Naive thymus-derived CD4-positive, alpha-beta T cell (primary cell): Measurements from ENCODE around the gene MAN1A1. TPM values are rescaled to one million over a fixed set of nuclear protein-coding genes. Genes with fewer than 3 reads are reported as not detected.

Experiments
- ATAC-seq: fragments of 150-1000 bp; cut with Tn5 transposase; 2 replicates; pipeline ENCODE4 v1.10.0; 2021; ENCODE audit warnings: mild to moderate bottlenecking, moderate library complexity
- CTCF ChIA-PET: fragments of 350-600 bp; sonication (Branson Sonifier 250); formaldehyde crosslinking; loops from one replicate; lab custom pipeline; 2021; ENCODE audit warnings: antibody characterized with exemption; lab: Charles Lee
- POLR2A ChIA-PET: fragments of 350-600 bp; sonication (Branson Sonifier 250); formaldehyde crosslinking; loops from one replicate; lab custom pipeline; 2021; ENCODE audit warnings: antibody characterized with exemption, inconsistent platforms; lab: Charles Lee
- DNase-seq, 9 donors: peaks; one replicate each; pipeline versions ENCODE4 v3.0.0 to v3.0.0-alpha.2; 2020 to 2022; ENCODE audit warnings: mixed read lengths in 1 of 9
- H3K27ac ChIP-seq: one replicate; pipeline ENCODE4 v1.7.0; 2013; ENCODE audit warnings: mild to moderate bottlenecking, low read depth, low read length, moderate library complexity
- H3K27me3 ChIP-seq, 2 donors: one replicate each; pipeline ENCODE4 v1.7.0; 2013; ENCODE audit warnings: low read length in 2 of 2, mild to moderate bottlenecking in 2 of 2, moderate library complexity in 2 of 2; ENCODE audit not compliant: control insufficient read depth in 2 of 2, insufficient read depth in 2 of 2
- H3K36me3 ChIP-seq, 3 experiments: 1 replicate in 2 of 3; 2 replicates in 1 of 3; pipeline ENCODE4 v1.7.0; 2013; ENCODE audit warnings: low read length in 3 of 3, mild to moderate bottlenecking in 3 of 3, moderate library complexity in 1 of 3; ENCODE audit not compliant: insufficient read depth in 3 of 3, control insufficient read depth in 2 of 3
- H3K4me1 ChIP-seq, 2 donors: one replicate each; pipeline ENCODE4 v1.7.0; 2013; ENCODE audit warnings: low read length in 2 of 2, mild to moderate bottlenecking in 2 of 2, moderate library complexity in 1 of 2; ENCODE audit not compliant: control insufficient read depth in 2 of 2, insufficient read depth in 2 of 2
- H3K4me3 ChIP-seq: 2 replicates; pipeline ENCODE4 v1.7.0; 2013; ENCODE audit warnings: mild to moderate bottlenecking, low read length
- H3K9me3 ChIP-seq, 3 experiments: 1 replicate in 2 of 3; 2 replicates in 1 of 3; pipeline ENCODE4 v1.7.0; 2013; ENCODE audit warnings: low read length in 3 of 3; ENCODE audit not compliant: control insufficient read depth in 2 of 3
- H3K27ac Mint-ChIP-seq, 9 donors: one replicate each; pipeline ENCODE4 v1.8.0; 2020 to 2022; ENCODE audit warnings: mixed read lengths in 9 of 9, mild to moderate bottlenecking in 8 of 9, moderate library complexity in 5 of 9, inconsistent platforms in 2 of 9
- H3K27me3 Mint-ChIP-seq, 5 donors: one replicate each; pipeline ENCODE4 v1.8.0; 2021 to 2022; ENCODE audit warnings: mixed read lengths in 5 of 5, mild to moderate bottlenecking in 1 of 5
- H3K36me3 Mint-ChIP-seq, 5 donors: one replicate each; pipeline ENCODE4 v1.8.0; 2020 to 2022; ENCODE audit warnings: mixed read lengths in 5 of 5, mild to moderate bottlenecking in 3 of 5, inconsistent platforms in 1 of 5
- H3K4me1 Mint-ChIP-seq, 7 donors: one replicate each; pipeline ENCODE4 v1.8.0; 2020 to 2022; ENCODE audit warnings: mixed read lengths in 7 of 7, mild to moderate bottlenecking in 3 of 7, inconsistent platforms in 1 of 7
- H3K4me3 Mint-ChIP-seq, 10 donors: one replicate each; pipeline ENCODE4 v1.8.0; 2020 to 2022; ENCODE audit warnings: mild to moderate bottlenecking in 10 of 10, mixed read lengths in 10 of 10, moderate library complexity in 6 of 10, inconsistent platforms in 2 of 10
- H3K9me3 Mint-ChIP-seq, 11 donors: one replicate each; pipeline ENCODE4 v1.8.0; 2020 to 2022; ENCODE audit warnings: mixed read lengths in 11 of 11, mild to moderate bottlenecking in 4 of 11, inconsistent platforms in 1 of 11, moderate library complexity in 1 of 11
- intact Hi-C, 2 donors: fragments of 100-400 bp; cut with micrococcal nuclease; formaldehyde crosslinking; loops; one replicate each; pipeline ENCODE4 v1.15.1; 2023
- polyA plus RNA-seq, 2 donors: library from polyadenylated mRNA; unstranded; fragments of 300-500 nt; fragmentation: Illumina TruSeq; gene quantifications; one replicate each; pipeline ENCODE4 v1.2.3, GENCODE V29; 2021
- total RNA-seq, 6 experiments: library from RNA in 5 of 6; stranded (reverse) in 5 of 6; gene quantifications; 1 replicate in 5 of 6; 2 replicates in 1 of 6; pipeline ENCODE4 v1.2.3 and lab custom pipeline; 2021 to 2026

MAN1A1 gene
- total and polyA plus RNA-seq, 7 experiments from 2014 or later = 5.4 to 22.3 (median 8.4) TPM

- H3K27ac Mint-ChIP-seq = no peak overlapping the region
- H3K36me3 Mint-ChIP-seq = peaks cover 0 to 30% (median 9%) of the 10 kb centered on the region in 5 donors
- Histone ChIP-seq H3K27me3 (no peaks in the 10 kb centered on the region), H3K27ac (no peak overlapping the region), H3K9me3 (no peaks in the 10 kb centered on the region), H3K36me3 (no peaks in the 10 kb centered on the region), H3K4me1 (no peaks in the 10 kb centered on the region), H3K4me3 (no peak overlapping the region)
- DNase-seq (no peak), ATAC-seq (no peak)
- intact Hi-C loops = no loop called here
- ChIA-PET CTCF (no interaction called here), POLR2A (no interaction called here)
- H3K9me3 Mint-ChIP-seq = peaks cover 0 to 5% (median 1%) of the 10 kb centered on the region in 11 donors
- no peak overlapping the region for H3K4me3 Mint-ChIP-seq
- no peaks in the 10 kb centered on the region for H3K27me3 Mint-ChIP-seq
- H3K4me1 Mint-ChIP-seq = peaks cover 0 to 9% (median 0%) of the 10 kb centered on the region in 7 donors
Observed at GRCh38 chr6:119280080-119280479, 69.5 kb downstream of the MAN1A1 start.

GRCh38 chr6:119278625-119279024, 70.9 kb downstream of the MAN1A1 start:
- Histone ChIP-seq H3K27ac (no peak overlapping the region), H3K9me3 (no peaks in the 10 kb centered on the region), H3K4me1 (no peaks in the 10 kb centered on the region), H3K36me3 (no peaks in the 10 kb centered on the region), H3K4me3 (no peak overlapping the region), H3K27me3 (no peaks in the 10 kb centered on the region)
- H3K27me3 Mint-ChIP-seq = no peaks in the 10 kb centered on the region
- CTCF ChIA-PET = no interaction called here
- H3K4me1 Mint-ChIP-seq = peaks cover 0 to 8% (median 0%) of the 10 kb centered on the region in 7 donors
- intact Hi-C loops = no loop called here
- no peak for ATAC-seq
- no peak overlapping the region for H3K27ac Mint-ChIP-seq
- H3K4me3 Mint-ChIP-seq = no peak overlapping the region
- POLR2A ChIA-PET = no interaction called here
- peaks cover 0 to 5% (median 0%) of the 10 kb centered on the region in 11 donors for H3K9me3 Mint-ChIP-seq
- DNase-seq = no peak
- H3K36me3 Mint-ChIP-seq = peaks cover 0 to 27% (median 16%) of the 10 kb centered on the region in 5 donors

- ChIA-PET POLR2A (no interaction called here), CTCF (no interaction called here)
- H3K36me3 Mint-ChIP-seq = peaks cover 0 to 27% (median 17%) of the 10 kb centered on the region in 5 donors
- ATAC-seq (no peak), DNase-seq (no peak)
- no peaks in the 10 kb centered on the region for H3K36me3 ChIP-seq
- no peaks in the 10 kb centered on the region for H3K4me1 ChIP-seq
- no peaks in the 10 kb centered on the region for H3K9me3 ChIP-seq
- H3K27me3 ChIP-seq = no peaks in the 10 kb centered on the region
- H3K4me3 Mint-ChIP-seq = no peak overlapping the region
- no peak overlapping the region for H3K27ac Mint-ChIP-seq
- no peak overlapping the region for H3K4me3 ChIP-seq
- H3K9me3 Mint-ChIP-seq = peaks cover 0 to 5% (median 3%) of the 10 kb centered on the region in 11 donors
- H3K4me1 Mint-ChIP-seq = peaks cover 0 to 1% (median 0%) of the 10 kb centered on the region in 7 donors
- H3K27ac ChIP-seq = no peak overlapping the region
- intact Hi-C loops = no loop called here
- no peaks in the 10 kb centered on the region for H3K27me3 Mint-ChIP-seq
Observed at GRCh38 chr6:119277052-119277451, 72.5 kb downstream of the MAN1A1 start.

GRCh38 chr6:119276211-119276610, 73.3 kb downstream of the MAN1A1 start:
- H3K4me1 Mint-ChIP-seq = no peaks in the 10 kb centered on the region
- no peaks in the 10 kb centered on the region for H3K36me3 ChIP-seq
- H3K27me3 ChIP-seq = no peaks in the 10 kb centered on the region
- H3K36me3 Mint-ChIP-seq = peaks cover 0 to 30% (median 17%) of the 10 kb centered on the region in 5 donors
- H3K9me3 ChIP-seq = peaks cover 0 to 2% (median 0%) of the 10 kb centered on the region in 3 experiments
- no peaks in the 10 kb centered on the region for H3K4me1 ChIP-seq
- no peak overlapping the region for H3K27ac Mint-ChIP-seq
- no peak overlapping the region for H3K27ac ChIP-seq
- POLR2A ChIA-PET = interaction anchor here (0.6 kb wide), 1 partner anchor 74 kb away, joined by 3 read pairs; no protein-coding TSS in a partner anchor
- no peak overlapping the region for H3K4me3 ChIP-seq
- no peak for ATAC-seq
- intact Hi-C loops = no loop called here
- peaks cover 0 to 9% (median 5%) of the 10 kb centered on the region in 11 donors for H3K9me3 Mint-ChIP-seq
- no peak for DNase-seq
- no peaks in the 10 kb centered on the region for H3K27me3 Mint-ChIP-seq
- CTCF ChIA-PET = no interaction called here
- no peak overlapping the region for H3K4me3 Mint-ChIP-seq

- intact Hi-C loops = no loop called here
- DNase-seq (no peak), ATAC-seq (no peak)
- peaks cover 0 to 2% (median under 1%) of the 10 kb centered on the region in 7 donors for H3K4me1 Mint-ChIP-seq
- H3K36me3 ChIP-seq = no peaks in the 10 kb centered on the region
- H3K4me1 ChIP-seq = no peaks in the 10 kb centered on the region
- H3K9me3 Mint-ChIP-seq = peaks cover 3 to 18% (median 14%) of the 10 kb centered on the region in 11 donors
- H3K4me3 Mint-ChIP-seq = no peak overlapping the region
- ChIA-PET POLR2A (interaction anchor here (0.7 kb wide), 1 partner anchor 111 kb away, joined by 3 read pairs; no protein-coding TSS in a partner anchor), CTCF (no interaction called here)
- H3K36me3 Mint-ChIP-seq = peaks cover 5 to 38% (median 25%) of the 10 kb centered on the region in 5 donors
- no peak overlapping the region for H3K27ac Mint-ChIP-seq
- H3K27me3 ChIP-seq = no peaks in the 10 kb centered on the region
- H3K4me3 ChIP-seq = no peak overlapping the region
- H3K9me3 ChIP-seq = peaks cover 0 to 13% (median 4%) of the 10 kb centered on the region in 3 experiments
- no peaks in the 10 kb centered on the region for H3K27me3 Mint-ChIP-seq
- H3K27ac ChIP-seq = no peak overlapping the region
Observed at GRCh38 chr6:119274197-119274595, 75.4 kb downstream of the MAN1A1 start.

GRCh38 chr6:119273272-119274196, 76.0 kb downstream of the MAN1A1 start:
- no peak for ATAC-seq
- ChIA-PET CTCF (no interaction called here), POLR2A (no interaction called here)
- Mint-ChIP-seq H3K27me3 (no peaks in the 10 kb centered on the region), H3K36me3 (peaks cover 5 to 45% (median 27%) of the 10 kb centered on the region in 5 donors), H3K4me1 (peaks cover 0 to 9% (median 7%) of the 10 kb centered on the region in 7 donors), H3K9me3 (peaks cover 4 to 18% (median 14%) of the 10 kb centered on the region in 11 donors), H3K4me3 (no peak overlapping the region), H3K27ac (no peak overlapping the region)
- Histone ChIP-seq H3K27ac (no peak overlapping the region), H3K4me1 (no peaks in the 10 kb centered on the region), H3K36me3 (no peaks in the 10 kb centered on the region), H3K4me3 (no peak overlapping the region), H3K27me3 (no peaks in the 10 kb centered on the region), H3K9me3 (peaks cover 0 to 13% (median 4%) of the 10 kb centered on the region in 3 experiments)
- no peak for DNase-seq
- intact Hi-C loops = no loop called here
